IMR-90 (cell line): ENCODE measurements around the gene DUSP22. TPM values are rescaled to one million over a fixed set of nuclear protein-coding genes. Genes with fewer than 3 reads are reported as not detected.

Experiments used
- ATAC-seq: fragments of 200-7000 bp; cut with Tn5 transposase; 2 replicates; pipeline ENCODE4 v1.9.1; 2020; ENCODE audit warnings: low read depth, mild to moderate bottlenecking, moderate library complexity
- BruUV-seq: library from RNA; stranded (reverse); fragments of 400-500 nt; replicated peaks from 2 replicates; lab custom pipeline; 2021; lab: Mats Ljungman, UMichigan
- CTCF ChIA-PET: fragments of 300-600 bp; formaldehyde crosslinking; extraction: SDS; loops from one replicate; lab custom pipeline; 2021; ENCODE audit warnings: antibody characterized with exemption; lab: Yijun Ruan, JAX
- POLR2A ChIA-PET: fragments of 300-600 bp; sonication (Branson Sonifier 250); formaldehyde crosslinking; loops from one replicate; lab custom pipeline; 2022; ENCODE audit warnings: antibody characterized with exemption; ENCODE audit not compliant: unreplicated experiment; lab: Charles Lee
- DNase-seq: peaks from one replicate; pipeline ENCODE4 v3.0.0; 2013
- H2AFZ ChIP-seq: replicated peaks from 2 replicates; pipeline ENCODE3; 2013; ENCODE audit warnings: low read length, mild to moderate bottlenecking; ENCODE audit not compliant: poor library complexity
- H2AK5ac ChIP-seq: 2 replicates; pipeline ENCODE4 v1.6.1; 2013; ENCODE audit warnings: low read depth, low read length, inconsistent platforms
- H2AK9ac ChIP-seq: replicated peaks from 2 replicates; pipeline ENCODE3; 2013; ENCODE audit warnings: mild to moderate bottlenecking, low read depth, low read length, moderate library complexity; ENCODE audit not compliant: poor library complexity
- H2BK120ac ChIP-seq: 2 replicates; pipeline ENCODE4 v1.6.1; 2013; ENCODE audit warnings: low read depth, low read length, inconsistent platforms
- H2BK15ac ChIP-seq: 3 replicates; pipeline ENCODE4 v1.6.1; 2013; ENCODE audit warnings: low read depth, low read length, inconsistent platforms
- H2BK20ac ChIP-seq: 2 replicates; pipeline ENCODE4 v1.6.1; 2013; ENCODE audit warnings: low read depth, mild to moderate bottlenecking, inconsistent platforms, low read length, moderate library complexity
- H2BK5ac ChIP-seq: 2 replicates; pipeline ENCODE4 v1.6.1; 2013; ENCODE audit warnings: mild to moderate bottlenecking, low read depth, low read length, inconsistent platforms; ENCODE audit not compliant: poor library complexity, severe bottlenecking
- H3K14ac ChIP-seq: replicated peaks from 2 replicates; pipeline ENCODE4 v1.6.1; 2013; ENCODE audit warnings: low read depth, low read length, inconsistent platforms
- H3K18ac ChIP-seq: 2 replicates; pipeline ENCODE4 v1.6.1; 2013; ENCODE audit warnings: low read depth, low read length, control low read depth
- H3K23ac ChIP-seq: 2 replicates; pipeline ENCODE4 v1.6.1; 2013; ENCODE audit warnings: low read depth, low read length, inconsistent platforms
- H3K27ac ChIP-seq: 2 replicates; pipeline ENCODE4 v1.5.1; 2013; ENCODE audit warnings: mild to moderate bottlenecking, control low read depth, low read length; ENCODE audit not compliant: insufficient read depth
- H3K27me3 ChIP-seq: 2 replicates; pipeline ENCODE4 v1.6.1; 2013; ENCODE audit warnings: low read length; ENCODE audit not compliant: control insufficient read depth, insufficient read depth
- H3K36me3 ChIP-seq: 2 replicates; pipeline ENCODE4 v1.6.1; 2013; ENCODE audit warnings: low read length, mixed read lengths; ENCODE audit not compliant: control insufficient read depth, insufficient read depth
- H3K4ac ChIP-seq: 2 replicates; pipeline ENCODE4 v1.6.1; 2013; ENCODE audit warnings: low read depth, low read length, inconsistent platforms
- H3K4me1 ChIP-seq: 2 replicates; pipeline ENCODE4 v1.6.1; 2013; ENCODE audit warnings: low read length, mixed read lengths; ENCODE audit not compliant: control insufficient read depth, insufficient read depth
- H3K4me2 ChIP-seq: 2 replicates; pipeline ENCODE4 v1.6.1; 2013; ENCODE audit warnings: low read depth, mild to moderate bottlenecking, control low read depth, low read length, moderate library complexity
- H3K4me3 ChIP-seq: 2 replicates; pipeline ENCODE4 v1.5.1; 2013; ENCODE audit warnings: low read depth, mild to moderate bottlenecking, control low read depth, low read length, moderate library complexity; ENCODE audit not compliant: insufficient read depth
- H3K56ac ChIP-seq: 2 replicates; pipeline ENCODE4 v1.6.1; 2013; ENCODE audit warnings: low read length, inconsistent platforms; ENCODE audit not compliant: insufficient read depth; ENCODE audit errors: extremely low read depth
- H3K79me1 ChIP-seq, 2 experiments: 2 replicates each; pipeline ENCODE4 v1.6.1; 2013; ENCODE audit warnings: low read length in 2 of 2, inconsistent platforms in 1 of 2, low read depth in 1 of 2
- H3K9ac ChIP-seq: 2 replicates; pipeline ENCODE4 v1.6.1; 2013; ENCODE audit warnings: low read depth, low read length, control low read depth
- H3K9me1 ChIP-seq: 2 replicates; pipeline ENCODE4 v1.6.1; 2013; ENCODE audit warnings: low read length, inconsistent platforms; ENCODE audit not compliant: insufficient read depth
- H3K9me3 ChIP-seq: 2 replicates; pipeline ENCODE4 v1.6.1; 2013; ENCODE audit warnings: low read length; ENCODE audit not compliant: control insufficient read depth, insufficient read depth
- H4K20me1 ChIP-seq: 2 replicates; pipeline ENCODE4 v1.6.1; 2013; ENCODE audit warnings: low read length, inconsistent platforms; ENCODE audit not compliant: insufficient read depth
- H4K5ac ChIP-seq: 2 replicates; pipeline ENCODE4 v1.6.1; 2013; ENCODE audit warnings: mild to moderate bottlenecking, low read depth, low read length, control low read depth
- H4K8ac ChIP-seq, 2 experiments: 2 replicates each; pipeline ENCODE4 v1.6.1; 2013; ENCODE audit warnings: low read depth in 2 of 2, low read length in 2 of 2, control low read depth in 1 of 2, inconsistent platforms in 1 of 2
- H4K91ac ChIP-seq: 2 replicates; pipeline ENCODE4 v1.6.1; 2013; ENCODE audit warnings: low read depth, low read length, inconsistent platforms; ENCODE audit not compliant: insufficient read depth
- MAZ ChIP-seq: IDR thresholded peaks from 2 replicates; pipeline ENCODE4 v1.6.1; 2012; ENCODE audit warnings: low read depth, mild to moderate bottlenecking, low read length, improper control_type of control experiment, moderate library complexity, borderline replicate concordance
- RAD21 ChIP-seq: IDR thresholded peaks from 2 replicates; pipeline ENCODE4 v1.6.1; 2012; ENCODE audit warnings: low read length, improper control_type of control experiment
- RFX5 ChIP-seq: IDR thresholded peaks from 2 replicates; pipeline ENCODE4 v1.8.0; 2012; ENCODE audit warnings: low read depth, mild to moderate bottlenecking, low read length, moderate library complexity
- SMC3 ChIP-seq: fragments of 150-350 bp; IDR thresholded peaks from 2 replicates; pipeline ENCODE4 v1.6.1; 2016; ENCODE audit warnings: low read depth, mild to moderate bottlenecking, antibody characterized with exemption, low read length, moderate library complexity
- WGBS, 2 experiments: methylation state at CpG; one replicate each; pipeline versions ENCODE4 v1.1.5 to v1.1.7; 2013; ENCODE audit warnings: missing lambda C conversion rate in 2 of 2; ENCODE audit not compliant: insufficient read length in 1 of 2; ENCODE audit errors: extremely low coverage in 2 of 2; 5-methylcytosine and 5-hydroxymethylcytosine counted together
- dilution Hi-C: fragments of 300-500 bp; cut with HindIII; formaldehyde crosslinking; loops from one replicate; pipeline ENCODE4 v1.14.3; 2018; ENCODE audit warnings: low sequenced_read_pairs; ENCODE audit not compliant: unreplicated experiment
- in situ Hi-C: fragments of 300-500 bp; cut with MboI; formaldehyde crosslinking; loops from 3 replicates; pipeline ENCODE4 v1.14.3; 2019; ENCODE audit warnings: low sequenced_read_pairs, inconsistent platforms, mixed read lengths
- intact Hi-C: fragments of 100-400 bp; cut with micrococcal nuclease; formaldehyde crosslinking; loops from 2 replicates; pipeline ENCODE4 v1.10.0; 2022
- polyA plus RNA-seq, 3 experiments: library from polyadenylated mRNA; depleted of rRNA; stranded (reverse); fragments of >200 nt; gene quantifications; 2 replicates each; pipeline ENCODE4 v1.2.3, GENCODE V29; 2012; ENCODE audit warnings: low replicate concordance in 1 of 3
- total RNA-seq: library from RNA; depleted of rRNA; stranded (reverse); fragments of >200 nt; gene quantifications from 2 replicates; pipeline ENCODE4 v1.2.3, GENCODE V29; 2012
- TF ChIP-seq, protein P1 (sequence below): fragments of 150-350 bp; IDR thresholded peaks from 2 replicates; pipeline ENCODE4 v1.6.1; 2016; ENCODE audit warnings: low read depth, mild to moderate bottlenecking, low read length, moderate library complexity, borderline replicate concordance

DUSP22 gene
- total and polyA plus RNA-seq, 2 of the 4 experiments (the other 2 are of a cell fraction), result 7.1 to 8.2 TPM

DNA sequence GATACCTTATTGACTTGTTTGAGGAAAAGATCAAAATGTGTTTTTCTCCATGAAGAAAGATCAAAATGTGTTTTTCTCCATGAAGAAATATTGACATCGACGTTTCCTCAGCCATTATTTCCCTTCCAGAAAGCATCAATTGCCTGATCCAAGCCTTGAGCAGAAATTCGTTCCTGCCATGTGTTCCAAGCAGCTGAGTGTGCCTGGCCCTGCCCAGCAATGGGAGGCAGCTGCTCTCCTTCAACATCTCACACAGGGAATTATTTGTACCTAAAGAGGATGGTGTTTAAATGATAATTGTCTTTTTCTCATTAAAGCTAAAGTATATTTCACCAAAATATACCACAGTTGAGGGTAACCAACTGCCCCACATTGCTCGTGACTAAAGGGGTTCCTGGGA is 7.8 kb upstream of the DUSP22 start:
- Histone ChIP-seq H4K91ac (no peak overlapping the region), H3K9me3 (peaks cover 4% of the 10 kb centered on the region), H3K9ac (no peak overlapping the region), H2BK120ac (no peak overlapping the region), H3K36me3 (no peaks in the 10 kb centered on the region), H3K4me3 (no peak overlapping the region), H2AK5ac (no peak overlapping the region), H3K14ac (no peak overlapping the region), H3K9me1 (no peaks in the 10 kb centered on the region), H3K4ac (no peak overlapping the region), H3K27me3 (peaks cover 28% of the 10 kb centered on the region), H4K5ac (no peak overlapping the region), H3K4me1 (no peaks in the 10 kb centered on the region), H3K56ac (no peak overlapping the region), H3K27ac (no peak overlapping the region), H3K23ac (no peak overlapping the region), H4K8ac (no peak overlapping the region), H3K79me1 (no peaks in the 10 kb centered on the region), H2AK9ac (no peak overlapping the region), H2BK20ac (no peak overlapping the region), H3K18ac (no peak overlapping the region), H4K20me1 (no peaks in the 10 kb centered on the region), H2BK15ac (no peak overlapping the region), H2BK5ac (no peak overlapping the region), H2AFZ (no peak overlapping the region), H3K4me2 (no peak overlapping the region)
- ATAC-seq (no peak), DNase-seq (no peak)
- dilution Hi-C loops (no loop called here), in situ Hi-C loops (no loop called here), intact Hi-C loops (no loop called here)
- ChIA-PET CTCF (no interaction called here), POLR2A (no interaction called here)
- no CpG with 5 or more reads among the region's 4 CpGs for WGBS, 2 experiments
- no peak for TF ChIP-seq RFX5
- TF ChIP-seq MAZ, result no peak
- TF ChIP-seq RAD21, result no peak
- no peak for TF ChIP-seq SMC3
- TF ChIP-seq, protein P1, sequence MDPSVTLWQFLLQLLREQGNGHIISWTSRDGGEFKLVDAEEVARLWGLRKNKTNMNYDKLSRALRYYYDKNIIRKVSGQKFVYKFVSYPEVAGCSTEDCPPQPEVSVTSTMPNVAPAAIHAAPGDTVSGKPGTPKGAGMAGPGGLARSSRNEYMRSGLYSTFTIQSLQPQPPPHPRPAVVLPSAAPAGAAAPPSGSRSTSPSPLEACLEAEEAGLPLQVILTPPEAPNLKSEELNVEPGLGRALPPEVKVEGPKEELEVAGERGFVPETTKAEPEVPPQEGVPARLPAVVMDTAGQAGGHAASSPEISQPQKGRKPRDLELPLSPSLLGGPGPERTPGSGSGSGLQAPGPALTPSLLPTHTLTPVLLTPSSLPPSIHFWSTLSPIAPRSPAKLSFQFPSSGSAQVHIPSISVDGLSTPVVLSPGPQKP, result no peak
- no TSS peak for BruUV-seq
